Islet precursor cell (in vitro differentiated cells): ENCODE results near the gene ARHGAP10.

ENCODE experiments used
- DNase-seq: peaks from one replicate; pipeline ENCODE4 v3.0.0-alpha.2; 2018

ARHGAP10 gene

GRCh38 chr4:148052448-148052847 lies 320.6 kb downstream of the ARHGAP10 start:
- DNase-seq, result no peak

GRCh38 chr4:148053298-148054003 lies 321.6 kb downstream of the ARHGAP10 start:
- no peak for DNase-seq

- DNase-seq, result no peak
Measured at GRCh38 chr4:148054275-148054674, 322.4 kb downstream of the ARHGAP10 start.

GRCh38 chr4:148055844-148056243 lies 324.0 kb downstream of the ARHGAP10 start:
- DNase-seq, result no peak

GRCh38 chr4:148056879-148057278 lies 325.0 kb downstream of the ARHGAP10 start:
- no peak for DNase-seq

- no peak for DNase-seq
Measured at GRCh38 chr4:148057516-148057915, 325.6 kb downstream of the ARHGAP10 start.

GRCh38 chr4:148057984-148058859 lies 326.3 kb downstream of the ARHGAP10 start:
- DNase-seq, result no peak

- DNase-seq, result no peak
Measured at GRCh38 chr4:148059617-148060180, 327.8 kb downstream of the ARHGAP10 start.

GRCh38 chr4:148060264-148061140 lies 328.6 kb downstream of the ARHGAP10 start:
- DNase-seq, result no peak

GRCh38 chr4:148061141-148061481 lies 329.2 kb downstream of the ARHGAP10 start:
- DNase-seq, result no peak

GRCh38 chr4:148061795-148062194 lies 329.9 kb downstream of the ARHGAP10 start:
- DNase-seq, result no peak

GRCh38 chr4:148062301-148062950 lies 330.5 kb downstream of the ARHGAP10 start:
- DNase-seq, result peak; percentile 32

GRCh38 chr4:148064451-148064850 lies 332.6 kb downstream of the ARHGAP10 start:
- DNase-seq, result peak; percentile 23

- peak; percentile 53 for DNase-seq
Measured at GRCh38 chr4:148065075-148065474, 333.2 kb downstream of the ARHGAP10 start.

- DNase-seq, result peak; percentile 54
Measured at GRCh38 chr4:148067301-148067916, 335.5 kb downstream of the ARHGAP10 start.

GRCh38 chr4:148068065-148068911 lies 336.4 kb downstream of the ARHGAP10 start:
- DNase-seq, result peak; percentile 47

GRCh38 chr4:148069086-148069894 lies 337.4 kb downstream of the ARHGAP10 start:
- peak; percentile 34 for DNase-seq

- no peak for DNase-seq
Measured at GRCh38 chr4:148069895-148070178, 337.9 kb downstream of the ARHGAP10 start.

- DNase-seq, result peak; percentile 55
Measured at GRCh38 chr4:148071009-148071408, 339.1 kb downstream of the ARHGAP10 start.

GRCh38 chr4:148072789-148073188 lies 340.9 kb downstream of the ARHGAP10 start:
- DNase-seq, result peak; percentile 28
